ENCODE results near the gene LIME1.
"Not testable (repeated sequence)": the region's sequence is repeated elsewhere in the genome, so short reads cannot be mapped to it uniquely, and the experiment has no call there.

LIME1 gene

GRCh38 chr20:63708301-63709148, 27.9 kb upstream of the LIME1 start:
- DNase-seq: no peak

GRCh38 chr20:63709149-63709527, 27.3 kb upstream of the LIME1 start:
- no peak for DNase-seq

- no peak for DNase-seq
Observed at GRCh38 chr20:63711085-63711645, 25.3 kb upstream of the LIME1 start.

GRCh38 chr20:63712191-63712590, 24.3 kb upstream of the LIME1 start:
- no peak for DNase-seq

GRCh38 chr20:63714858-63715257, 21.6 kb upstream of the LIME1 start:
- DNase-seq: no peak

- no peak for DNase-seq
Observed at GRCh38 chr20:63718996-63719395, 17.5 kb upstream of the LIME1 start.

- DNase-seq: not testable (repeated sequence)
Observed at GRCh38 chr20:63722967-63723622, 13.4 kb upstream of the LIME1 start.

- not testable (repeated sequence) for DNase-seq
Observed at GRCh38 chr20:63730189-63730733, 6.2 kb upstream of the LIME1 start.

- no peak for DNase-seq
Observed at GRCh38 chr20:63731410-63731809, 5.1 kb upstream of the LIME1 start.

- no peak for DNase-seq
Observed at GRCh38 chr20:63732118-63733095, 4.1 kb upstream of the LIME1 start.

- no peak for DNase-seq
Observed at GRCh38 chr20:63733117-63733516, 3.3 kb upstream of the LIME1 start.

GRCh38 chr20:63733579-63734081, 2.8 kb upstream of the LIME1 start:
- no peak for DNase-seq

- DNase-seq: no peak
Observed at GRCh38 chr20:63734111-63734945, 2.1 kb upstream of the LIME1 start.

GRCh38 chr20:63734946-63735858, 1.3 kb upstream of the LIME1 start:
- no peak for DNase-seq

GRCh38 chr20:63736893-63737694, 630 bp downstream of the LIME1 start:
- DNase-seq: no peak

- DNase-seq: no peak
Observed at GRCh38 chr20:63737695-63737944, 1.2 kb downstream of the LIME1 start.

GRCh38 chr20:63737945-63738686, 1.7 kb downstream of the LIME1 start:
- DNase-seq: no peak

GRCh38 chr20:63738687-63739129, 2.2 kb downstream of the LIME1 start:
- DNase-seq: no peak

All from KG1 (cell line).